Endothelial cell of umbilical vein (primary cell): Measurements from ENCODE around the gene FAM120B.

Source experiments
- EZH2 ChIP-seq: IDR thresholded peaks from 2 replicates; pipeline ENCODE4 v1.6.1; 2012; ENCODE audit warnings: borderline replicate concordance, low read depth, mild to moderate bottlenecking, moderate library complexity, low read length, inconsistent platforms; ENCODE audit not compliant: severe bottlenecking
- FOS ChIP-seq: IDR thresholded peaks from 2 replicates; pipeline ENCODE4 v1.6.1; 2011; ENCODE audit warnings: mild to moderate bottlenecking, low read length, moderate library complexity, borderline replicate concordance; ENCODE audit not compliant: insufficient read depth
- GATA2 ChIP-seq: IDR thresholded peaks from 2 replicates; pipeline ENCODE4 v1.7.0; 2011; ENCODE audit warnings: low read depth, mild to moderate bottlenecking, moderate library complexity, mixed read lengths, low read length; ENCODE audit not compliant: insufficient read length, insufficient read depth
- JUN ChIP-seq: IDR thresholded peaks from 2 replicates; pipeline ENCODE4 v1.6.1; 2011; ENCODE audit warnings: borderline replicate concordance, low read depth; ENCODE audit not compliant: insufficient read length, insufficient read depth
- MYC ChIP-seq: IDR thresholded peaks from one replicate; pipeline ENCODE4 v1.6.1; 2011; ENCODE audit warnings: mild to moderate bottlenecking, low read depth, low read length
- POLR2A ChIP-seq: IDR thresholded peaks from 2 replicates; pipeline ENCODE4 v1.6.1; 2012; ENCODE audit warnings: low read depth, mild to moderate bottlenecking, control low read depth, low read length
- POLR2AphosphoS5 ChIP-seq: IDR thresholded peaks from 2 replicates; pipeline ENCODE4 v1.6.1; 2012; ENCODE audit warnings: low read depth, mild to moderate bottlenecking, control low read depth, low read length, moderate library complexity; ENCODE audit not compliant: insufficient read depth
- TF ChIP-seq, protein P1 (sequence below), 2 donors: IDR thresholded peaks; 1 replicate in 1 of 2; 2 replicates in 1 of 2; pipeline ENCODE4 v1.5.1; 2011; ENCODE audit warnings: low read length in 2 of 2, mild to moderate bottlenecking in 2 of 2, moderate library complexity in 2 of 2, control low read depth in 1 of 2, inconsistent platforms in 1 of 2, low read depth in 1 of 2; ENCODE audit not compliant: insufficient read depth in 1 of 2; ENCODE audit errors: extremely low read depth in 1 of 2
- TF ChIP-seq, protein P2 (sequence below): IDR thresholded peaks from 2 replicates; pipeline ENCODE4 v1.6.1; 2011; ENCODE audit not compliant: insufficient read depth, insufficient read length

DNA sequence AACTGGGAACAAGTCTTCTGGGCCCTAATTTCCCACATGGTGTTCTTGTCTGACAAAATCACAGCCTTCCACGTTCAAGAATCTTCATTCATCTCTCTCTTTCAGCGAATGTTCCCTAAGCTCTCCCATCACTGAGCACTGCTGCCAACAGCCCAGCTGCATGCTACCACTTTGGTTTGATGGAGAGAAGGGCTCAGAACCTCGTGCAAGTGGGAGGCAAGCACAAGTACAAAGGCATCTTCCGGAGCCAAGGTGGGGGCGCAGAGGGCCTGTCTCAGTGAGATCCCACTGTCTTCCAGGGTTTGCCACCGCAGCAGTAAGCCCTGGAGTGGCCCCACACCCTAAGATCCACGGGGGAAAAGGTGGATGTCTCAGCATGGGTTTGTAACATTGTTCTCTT, 32.9 kb upstream of the FAM120B start:
- TF ChIP-seq MYC = no peak
- TF ChIP-seq, protein P1, sequence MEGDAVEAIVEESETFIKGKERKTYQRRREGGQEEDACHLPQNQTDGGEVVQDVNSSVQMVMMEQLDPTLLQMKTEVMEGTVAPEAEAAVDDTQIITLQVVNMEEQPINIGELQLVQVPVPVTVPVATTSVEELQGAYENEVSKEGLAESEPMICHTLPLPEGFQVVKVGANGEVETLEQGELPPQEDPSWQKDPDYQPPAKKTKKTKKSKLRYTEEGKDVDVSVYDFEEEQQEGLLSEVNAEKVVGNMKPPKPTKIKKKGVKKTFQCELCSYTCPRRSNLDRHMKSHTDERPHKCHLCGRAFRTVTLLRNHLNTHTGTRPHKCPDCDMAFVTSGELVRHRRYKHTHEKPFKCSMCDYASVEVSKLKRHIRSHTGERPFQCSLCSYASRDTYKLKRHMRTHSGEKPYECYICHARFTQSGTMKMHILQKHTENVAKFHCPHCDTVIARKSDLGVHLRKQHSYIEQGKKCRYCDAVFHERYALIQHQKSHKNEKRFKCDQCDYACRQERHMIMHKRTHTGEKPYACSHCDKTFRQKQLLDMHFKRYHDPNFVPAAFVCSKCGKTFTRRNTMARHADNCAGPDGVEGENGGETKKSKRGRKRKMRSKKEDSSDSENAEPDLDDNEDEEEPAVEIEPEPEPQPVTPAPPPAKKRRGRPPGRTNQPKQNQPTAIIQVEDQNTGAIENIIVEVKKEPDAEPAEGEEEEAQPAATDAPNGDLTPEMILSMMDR (IDR thresholded peaks at IDR 0.05; ENCODE audit: extremely low read depth in 1 of 2, insufficient read depth in 1 of 2, low read depth in 1 of 2, low read length in 2 of 2) = no peak
- no peak for TF ChIP-seq POLR2A
- TF ChIP-seq JUN = no peak
- TF ChIP-seq EZH2 = no peak
- no peak for TF ChIP-seq POLR2AphosphoS5
- TF ChIP-seq GATA2 = no peak
- TF ChIP-seq, protein P2, sequence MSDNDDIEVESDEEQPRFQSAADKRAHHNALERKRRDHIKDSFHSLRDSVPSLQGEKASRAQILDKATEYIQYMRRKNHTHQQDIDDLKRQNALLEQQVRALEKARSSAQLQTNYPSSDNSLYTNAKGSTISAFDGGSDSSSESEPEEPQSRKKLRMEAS = no peak
- no peak for TF ChIP-seq FOS
